Right lobe of liver (tissue), 6 donors: ENCODE results near the gene ALDOA. TPM values are rescaled to one million over a fixed set of nuclear protein-coding genes. Genes with fewer than 3 reads are reported as not detected.

Experiments
- ATAC-seq, 4 donors: fragments of 200-7000 bp; cut with Tn5 transposase; one replicate each; pipeline ENCODE4 v1.9.1; 2020; ENCODE audit warnings: mild to moderate bottlenecking in 4 of 4, moderate library complexity in 4 of 4
- DNase-seq, 3 donors: peaks; one replicate each; pipeline ENCODE4 v3.0.0-alpha.2; 2020
- H3K27ac ChIP-seq, 3 donors: fragments of 200-600 bp; one replicate each; pipeline ENCODE4 v1.8.0; 2022
- H3K27me3 ChIP-seq, 2 donors: fragments of 200-600 bp; one replicate each; pipeline ENCODE4 v1.8.0; 2022
- H3K36me3 ChIP-seq, 4 donors: fragments of 200-600 bp; sonication (generic) in 1 of 4; one replicate each; pipeline versions ENCODE4 v1.5.1 to v1.8.0; 2017 to 2022; ENCODE audit warnings: control low read depth in 1 of 4
- H3K4me1 ChIP-seq, 4 donors: fragments of 200-600 bp; sonication (generic) in 1 of 4; one replicate each; pipeline versions ENCODE4 v1.5.1 to v1.8.0; 2017 to 2022; ENCODE audit warnings: control low read depth in 1 of 4
- H3K4me3 ChIP-seq, 3 donors: fragments of 200-600 bp; one replicate each; pipeline ENCODE4 v1.8.0; 2022
- H3K9me3 ChIP-seq, 4 donors: fragments of 200-600 bp; sonication (generic) in 1 of 4; one replicate each; pipeline versions ENCODE4 v1.5.1 to v1.8.0; 2017 to 2022; ENCODE audit warnings: control low read depth in 1 of 4
- POLR2A ChIP-seq: fragments of 450-650 bp; IDR thresholded peaks from one replicate; pipeline ENCODE4 v1.6.1; 2017; ENCODE audit warnings: antibody characterized with exemption, mild to moderate bottlenecking
- WGBS: methylation state at CpG from one replicate; pipeline ENCODE4 v1.1.6; 2018; ENCODE audit warnings: low coverage, low lambda C conversion rate; ENCODE audit not compliant: insufficient coverage; ENCODE audit errors: missing lambda C conversion rate; 5-methylcytosine and 5-hydroxymethylcytosine counted together
- intact Hi-C, 2 donors: fragments of 100-400 bp; cut with DNase I; formaldehyde crosslinking; loops; one replicate each; pipeline versions ENCODE4 v1.11.2 to v1.14.1; 2022
- total RNA-seq, 6 experiments: library from RNA; depleted of rRNA in 2 of 6; stranded (reverse); fragments of >200 nt in 2 of 6; fragmentation: NEBNext Ultra II Directional in 3 of 6; extraction: Animal tissue kit (Norgen Biotek cat#: 25700) in 3 of 6; gene quantifications; one replicate each; pipeline versions ENCODE4 v1.1.0 to v1.2.4, GENCODE V29; 2016 to 2023
- TF ChIP-seq, protein P1 (sequence below), 4 donors: fragments of 200-600 bp in 3 of 4; fragments of 450-650 bp in 1 of 4; IDR thresholded peaks; one replicate each; pipeline versions ENCODE4 v1.5.1 to v1.8.0; 2016 to 2022; ENCODE audit warnings: antibody characterized with exemption in 4 of 4, mild to moderate bottlenecking in 2 of 4
- donor health status: DM: no; HTN: yes; CAD: no.
- donor health status: DM: no; HTN: no; CAD: no.
- donor health status: DM: no; HTN: no; CAD: no.
- donor health status: DM: no; HTN: yes; CAD: no.
- donor health status: DM: no; HTN: yes; CAD: no.

ALDOA gene
- total RNA-seq, 6 experiments from 2014 or later, result 113 to 580 (median 345) TPM

DNA sequence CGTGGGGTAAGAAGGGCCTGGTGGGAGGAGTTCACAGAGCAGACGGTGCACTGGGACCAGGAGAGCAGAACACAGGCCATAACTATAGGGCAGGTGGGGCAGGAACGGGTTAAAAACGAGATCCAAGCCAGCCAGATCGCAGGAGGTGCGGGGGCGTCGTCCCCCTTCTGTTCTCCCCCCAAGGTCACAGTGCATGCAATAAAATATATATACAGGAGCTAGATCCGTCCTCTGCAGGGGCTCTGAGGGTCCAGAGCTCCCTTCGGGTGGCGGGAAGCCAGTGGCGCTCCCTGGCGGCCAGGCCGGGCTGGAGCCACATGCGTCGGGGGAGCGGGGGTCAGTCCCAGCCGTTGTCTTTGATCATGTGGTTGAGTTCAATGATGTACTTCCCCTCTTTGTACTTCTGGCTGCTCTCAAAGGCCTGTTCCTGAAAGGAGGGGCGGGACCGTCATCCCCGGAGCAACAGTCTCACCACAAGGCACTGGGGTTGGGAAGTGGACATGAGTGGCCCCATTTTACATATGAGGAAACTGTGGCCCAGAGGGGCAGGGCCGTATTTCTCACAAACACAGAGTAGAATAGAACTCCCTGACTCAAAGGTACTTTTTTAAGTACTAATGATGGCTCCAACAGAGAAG lies 26.9 kb downstream of the ALDOA start:
- TF ChIP-seq POLR2A, result no peak
- TF ChIP-seq, protein P1, sequence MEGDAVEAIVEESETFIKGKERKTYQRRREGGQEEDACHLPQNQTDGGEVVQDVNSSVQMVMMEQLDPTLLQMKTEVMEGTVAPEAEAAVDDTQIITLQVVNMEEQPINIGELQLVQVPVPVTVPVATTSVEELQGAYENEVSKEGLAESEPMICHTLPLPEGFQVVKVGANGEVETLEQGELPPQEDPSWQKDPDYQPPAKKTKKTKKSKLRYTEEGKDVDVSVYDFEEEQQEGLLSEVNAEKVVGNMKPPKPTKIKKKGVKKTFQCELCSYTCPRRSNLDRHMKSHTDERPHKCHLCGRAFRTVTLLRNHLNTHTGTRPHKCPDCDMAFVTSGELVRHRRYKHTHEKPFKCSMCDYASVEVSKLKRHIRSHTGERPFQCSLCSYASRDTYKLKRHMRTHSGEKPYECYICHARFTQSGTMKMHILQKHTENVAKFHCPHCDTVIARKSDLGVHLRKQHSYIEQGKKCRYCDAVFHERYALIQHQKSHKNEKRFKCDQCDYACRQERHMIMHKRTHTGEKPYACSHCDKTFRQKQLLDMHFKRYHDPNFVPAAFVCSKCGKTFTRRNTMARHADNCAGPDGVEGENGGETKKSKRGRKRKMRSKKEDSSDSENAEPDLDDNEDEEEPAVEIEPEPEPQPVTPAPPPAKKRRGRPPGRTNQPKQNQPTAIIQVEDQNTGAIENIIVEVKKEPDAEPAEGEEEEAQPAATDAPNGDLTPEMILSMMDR (IDR thresholded peaks at IDR 0.05), result peak; percentile 35 to 51 (median 44)
- 15% methylated on average over 14 of the region's 22 CpGs for WGBS
- H3K4me1 ChIP-seq, result peaks cover 0 to 34% (median 4%) of the 10 kb centered on the region in 4 donors
- peak overlapping the region; percentile 51 to 68 (median 60) for H3K4me3 ChIP-seq
- DNase-seq, result peak; percentile 71 to 84 (median 79)
- H3K27ac ChIP-seq, result peak overlapping the region; percentile 54 to 86 (median 76)
- intact Hi-C loops, result no loop called here
- H3K27me3 ChIP-seq, result no peaks in the 10 kb centered on the region
- H3K36me3 ChIP-seq, result peaks cover 0 to 11% (median 0%) of the 10 kb centered on the region in 4 donors
- no peaks in the 10 kb centered on the region for H3K9me3 ChIP-seq
- peak; percentile 42 to 51 (median 48) for ATAC-seq

DNA sequence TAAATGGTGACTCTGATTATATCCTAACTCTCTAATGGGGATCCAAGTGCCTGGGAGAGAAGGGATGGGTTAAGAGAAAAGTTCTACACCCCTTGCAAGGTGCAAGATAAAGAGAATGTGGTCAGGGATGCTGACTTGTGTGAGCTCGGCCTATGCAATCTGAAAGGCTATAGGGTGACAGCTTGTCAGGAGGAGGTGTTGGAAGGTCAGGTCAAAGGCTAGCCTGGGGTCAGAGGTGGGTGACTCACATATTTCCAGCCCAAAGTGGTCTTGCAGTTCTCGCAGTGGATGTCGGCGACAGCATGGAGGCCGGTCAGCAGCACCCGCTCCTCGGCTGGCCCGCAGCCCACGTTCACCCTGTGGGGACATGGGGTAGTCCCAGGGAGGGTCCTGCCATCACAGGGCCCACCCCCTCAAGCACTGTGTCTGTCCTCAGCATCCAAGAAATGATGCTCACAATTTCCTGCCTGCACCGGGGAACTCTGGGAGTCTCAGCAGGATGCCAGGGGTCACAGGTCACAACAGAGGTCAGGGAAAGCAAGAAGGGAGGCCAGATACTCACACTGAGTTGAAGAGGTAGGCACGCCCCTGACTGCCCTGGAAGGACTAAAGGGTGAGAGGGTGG lies 29.1 kb downstream of the ALDOA start:
- intact Hi-C loops, result no loop called here
- DNase-seq (no peak), ATAC-seq (no peak)
- H3K36me3 ChIP-seq, result peaks cover 0 to 11% (median 0%) of the 10 kb centered on the region in 4 donors
- peak overlapping the region; percentile 88 to 92 (median 92) for H3K27ac ChIP-seq
- no peaks in the 10 kb centered on the region for H3K9me3 ChIP-seq
- H3K27me3 ChIP-seq, result no peaks in the 10 kb centered on the region
- 83% methylated on average over 1 of the region's 11 CpGs for WGBS
- peak overlapping the region; percentile 55 to 63 (median 62) for H3K4me3 ChIP-seq
- TF ChIP-seq, protein P1 (IDR thresholded peaks at IDR 0.05), result no peak
- TF ChIP-seq POLR2A, result no peak
- H3K4me1 ChIP-seq, result peaks cover 0 to 34% (median 4%) of the 10 kb centered on the region in 4 donors

DNA sequence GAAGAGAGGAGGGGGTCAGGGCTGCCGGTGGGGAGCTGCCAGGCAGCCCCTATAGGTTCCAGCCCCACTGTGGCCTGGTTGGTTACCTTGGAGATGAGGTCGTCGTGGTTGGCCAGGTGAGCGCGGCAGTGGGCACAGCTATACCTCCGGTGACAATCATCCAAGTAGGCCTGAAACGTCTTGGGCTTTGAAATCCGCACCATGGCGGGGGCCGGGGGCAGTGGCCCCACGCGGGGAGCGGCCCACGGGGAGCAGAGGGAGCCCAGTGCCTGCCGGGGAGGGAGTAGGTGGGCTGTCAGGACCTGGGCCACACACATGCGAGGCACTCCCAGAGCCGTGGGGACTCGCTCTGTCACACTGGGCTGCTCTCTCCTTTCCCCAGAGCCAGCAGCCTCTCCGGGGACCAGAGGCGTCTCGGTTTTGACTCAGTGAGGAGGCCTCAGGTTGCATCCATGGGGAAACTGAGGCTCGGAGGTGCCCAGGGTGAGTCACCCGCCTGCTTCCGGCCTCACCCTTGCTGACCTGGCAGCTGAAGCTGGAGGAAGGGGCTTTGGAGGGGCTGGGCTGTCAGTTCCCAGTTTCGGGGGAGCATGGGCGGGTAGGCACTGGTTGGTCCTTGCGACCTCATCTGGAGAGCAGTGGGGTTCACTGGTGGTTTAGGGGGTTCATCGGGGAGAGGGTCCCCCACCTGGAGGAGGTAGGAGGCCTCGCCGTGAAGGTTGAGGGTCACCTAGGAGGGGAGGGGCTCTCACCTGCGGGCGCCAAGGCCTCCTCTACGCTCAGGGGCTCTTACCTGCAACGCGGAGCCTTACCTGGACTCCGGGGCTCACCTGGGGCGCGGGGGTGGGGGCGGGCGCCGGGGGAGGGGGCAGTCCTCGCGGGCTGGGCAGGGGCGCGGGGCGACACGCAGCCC lies 29.9 kb downstream of the ALDOA start:
- Histone ChIP-seq H3K36me3 (peaks cover 0 to 11% (median 0%) of the 10 kb centered on the region in 4 donors), H3K27ac (peak overlapping the region; percentile 88 to 92 (median 92)), H3K4me1 (peaks cover 0 to 34% (median 4%) of the 10 kb centered on the region in 4 donors), H3K4me3 (peak overlapping the region; percentile 55 to 63 (median 62)), H3K27me3 (no peaks in the 10 kb centered on the region), H3K9me3 (no peaks in the 10 kb centered on the region)
- TF ChIP-seq, protein P1 (IDR thresholded peaks at IDR 0.05), result no peak
- TF ChIP-seq POLR2A, result no peak
- no peak for DNase-seq
- 7% methylated on average over 8 of the region's 47 CpGs for WGBS
- intact Hi-C loops, result no loop called here
- no peak for ATAC-seq

DNA sequence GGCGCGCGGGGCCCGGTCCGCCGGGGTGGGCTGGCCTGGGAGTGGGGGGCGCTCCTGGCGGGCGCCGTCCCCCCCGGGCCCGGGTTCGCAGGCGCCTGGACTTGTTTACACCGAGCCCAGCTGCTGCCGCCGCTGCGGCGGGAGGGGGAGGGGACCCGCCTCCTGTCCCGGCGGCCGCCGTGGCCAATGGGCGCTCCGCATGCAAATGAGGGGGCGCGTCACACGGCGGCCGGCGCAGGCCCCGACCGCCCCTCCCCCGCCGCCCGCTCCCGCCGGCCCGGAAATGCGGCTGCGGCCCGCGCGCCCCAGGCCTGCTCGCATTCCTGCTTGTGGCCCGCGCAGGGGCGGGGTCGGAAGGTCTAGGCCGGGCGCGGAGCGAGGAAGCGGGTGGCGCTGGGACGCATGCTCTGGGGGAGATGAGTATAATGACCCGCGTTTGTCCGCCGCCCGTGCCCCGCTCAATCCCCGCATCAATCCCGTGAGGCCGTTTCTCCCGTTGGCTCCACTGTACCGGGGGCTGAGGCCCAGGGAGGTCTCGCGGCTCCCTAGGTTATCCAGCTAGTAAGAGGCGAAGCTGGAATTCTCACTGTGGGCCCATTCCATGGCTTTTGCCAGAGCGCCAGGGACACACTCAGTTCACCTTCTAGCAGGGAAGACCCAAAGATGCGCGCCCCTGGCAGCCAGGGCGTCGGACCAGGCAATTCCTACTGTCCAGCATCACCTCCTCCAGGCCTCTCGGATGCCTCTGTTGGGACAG lies 30.7 kb downstream of the ALDOA start, which contains the start of gene YPEL3:
TSS of gene YPEL3 (minus strand) at position 109 of the 757 bp plus-strand sequence. CDS start 731 bp downstream, outside the sequence.
- intact Hi-C loops, result no loop called here
- Histone ChIP-seq H3K4me3 (peak within 1 kb of the TSS; percentile 55 to 63 (median 62)), H3K36me3 (peaks cover 0 to 11% (median 0%) of the 10 kb centered on the region in 4 donors), H3K4me1 (peaks cover 0 to 25% (median 1%) of the 10 kb centered on the region in 4 donors), H3K27ac (peak within 1 kb of the TSS; percentile 88 to 92 (median 92)), H3K9me3 (no peaks in the 10 kb centered on the region), H3K27me3 (no peaks in the 10 kb centered on the region)
- peak; percentile 96 to 97 (median 97) for DNase-seq
- TF ChIP-seq POLR2A, result peak; percentile 57
- TF ChIP-seq, protein P1 (IDR thresholded peaks at IDR 0.05), result no peak
- ATAC-seq, result peak; percentile 69 to 83 (median 80)
- WGBS, result 83% methylated on average over 1 of the region's 77 CpGs
